Neural cell (in vitro differentiated cells): ENCODE measurements around the gene KCNK10. TPM values are rescaled to one million over a fixed set of nuclear protein-coding genes. Genes with fewer than 3 reads are reported as not detected.

ENCODE experiments used
- H2AFZ ChIP-seq: fragments of 200-600, 300-800 bp; sonication (generic), shearing (Covaris generic); 2 replicates; pipeline ENCODE4 v1.6.0; 2014; ENCODE audit warnings: low read depth, mild to moderate bottlenecking, antibody characterized with exemption, low read length, moderate library complexity
- H3F3A ChIP-seq: fragments of 200-600 bp; shearing (Covaris generic); 2 replicates; pipeline ENCODE4 v1.6.1; 2016; ENCODE audit warnings: mild to moderate bottlenecking, moderate library complexity, mixed read lengths, antibody characterized with exemption, low read length; ENCODE audit not compliant: insufficient read depth, poor library complexity, severe bottlenecking
- H3K27ac ChIP-seq: fragments of 200-600, 300-800 bp; sonication (generic), shearing (Covaris generic); 2 replicates; pipeline ENCODE4 v1.5.1; 2014; ENCODE audit warnings: mild to moderate bottlenecking, low read length, moderate library complexity
- H3K27me3 ChIP-seq: fragments of 300-800, 200-600 bp; sonication (generic), shearing (Covaris generic); 2 replicates; pipeline ENCODE4 v1.6.0; 2014; ENCODE audit warnings: mild to moderate bottlenecking, low read depth, low read length, moderate library complexity; ENCODE audit not compliant: insufficient read depth
- H3K36me3 ChIP-seq: fragments of 300-800, 200-600 bp; sonication (generic), shearing (Covaris generic); 2 replicates; pipeline ENCODE4 v1.5.1; 2014; ENCODE audit warnings: mild to moderate bottlenecking, antibody characterized with exemption, low read length, moderate library complexity; ENCODE audit not compliant: insufficient read depth
- H3K4me2 ChIP-seq: fragments of 300-800, 200-600 bp; sonication (generic), shearing (Covaris generic); 2 replicates; pipeline ENCODE4 v1.6.0; 2014; ENCODE audit warnings: mild to moderate bottlenecking, low read length
- H3K4me3 ChIP-seq: fragments of 300-800, 200-600 bp; sonication (generic), shearing (Covaris generic); 2 replicates; pipeline ENCODE4 v1.5.1; 2014; ENCODE audit warnings: mild to moderate bottlenecking, low read length, moderate library complexity
- H3K79me2 ChIP-seq: fragments of 200-600 bp; shearing (Covaris generic); replicated peaks from 2 replicates; pipeline ENCODE4 v1.6.0; 2014; ENCODE audit warnings: mild to moderate bottlenecking, low read length, moderate library complexity; ENCODE audit not compliant: insufficient read depth
- H3K9ac ChIP-seq: fragments of 300-800, 200-600 bp; sonication (generic), shearing (Covaris generic); 2 replicates; pipeline ENCODE4 v1.6.1; 2016; ENCODE audit warnings: mild to moderate bottlenecking, low read length, mixed read lengths
- H3K9me2 ChIP-seq: fragments of 200-600 bp; shearing (Covaris generic); 2 replicates; pipeline ENCODE4 v1.6.1; 2016; ENCODE audit warnings: mild to moderate bottlenecking, low read length, mixed read lengths; ENCODE audit not compliant: insufficient read depth
- H3K9me3 ChIP-seq: fragments of 200-600, 300-800 bp; sonication (generic), shearing (Covaris generic); 2 replicates; pipeline ENCODE4 v1.6.1; 2016; ENCODE audit warnings: mild to moderate bottlenecking, mixed run types, low read length, moderate library complexity, mixed read lengths
- H4K20me1 ChIP-seq: fragments of 200-600 bp; shearing (Covaris generic); 2 replicates; pipeline ENCODE4 v1.6.1; 2016; ENCODE audit warnings: mild to moderate bottlenecking, mixed run types; ENCODE audit not compliant: insufficient read depth
- CTCF ChIP-seq: fragments of 450-650 bp; IDR thresholded peaks from 2 replicates; pipeline ENCODE4 v1.5.1; 2014; ENCODE audit warnings: antibody characterized with exemption, mild to moderate bottlenecking, moderate library complexity; ENCODE audit not compliant: poor library complexity, severe bottlenecking
- EP300 ChIP-seq: fragments of 450-650 bp; conservative IDR thresholded peaks from 2 replicates; pipeline ENCODE4 v1.6.1; 2014; ENCODE audit warnings: antibody characterized with exemption, mild to moderate bottlenecking, moderate library complexity; ENCODE audit not compliant: poor library complexity, severe bottlenecking
- EZH2 ChIP-seq: fragments of 200-600, 300-800 bp; shearing (Covaris generic), sonication (generic); IDR thresholded peaks from 2 replicates; pipeline ENCODE4 v1.6.1; 2014; ENCODE audit warnings: antibody characterized with exemption, low read length, borderline replicate concordance, mild to moderate bottlenecking; ENCODE audit not compliant: insufficient read depth, poor library complexity, severe bottlenecking
- MXI1 ChIP-seq: fragments of 450-650 bp; conservative IDR thresholded peaks from 2 replicates; pipeline ENCODE4 v1.6.1; 2014; ENCODE audit warnings: antibody characterized with exemption, mild to moderate bottlenecking; ENCODE audit not compliant: poor library complexity, severe bottlenecking
- POLR2AphosphoS5 ChIP-seq: IDR thresholded peaks from 2 replicates; pipeline ENCODE4 v1.6.1; 2012
- RAD21 ChIP-seq: fragments of 450-650 bp; conservative IDR thresholded peaks from 2 replicates; pipeline ENCODE4 v1.6.1; 2014; ENCODE audit warnings: antibody characterized with exemption, mild to moderate bottlenecking, moderate library complexity
- REST ChIP-seq: IDR thresholded peaks from 2 replicates; pipeline ENCODE4 v1.6.1; 2012; ENCODE audit warnings: borderline replicate concordance
- SMC3 ChIP-seq: fragments of 450-650 bp; conservative IDR thresholded peaks from 2 replicates; pipeline ENCODE4 v1.6.1; 2014; ENCODE audit warnings: antibody characterized with exemption, mild to moderate bottlenecking, moderate library complexity; ENCODE audit not compliant: poor library complexity
- TAF1 ChIP-seq: IDR thresholded peaks from 2 replicates; pipeline ENCODE4 v1.6.1; 2012; ENCODE audit warnings: low read depth
- polyA plus RNA-seq: library from polyadenylated mRNA; depleted of rRNA; stranded (reverse); fragments of >200 nt; gene quantifications from 2 replicates; pipeline ENCODE4 v1.2.3, GENCODE V29; 2014

The KCNK10 gene
- polyA plus RNA-seq, 1 donor from 2014 or later = 6.9 TPM

- Histone ChIP-seq H3K4me2 (no peak overlapping the region), H3F3A (no peaks in the 10 kb centered on the region), H3K79me2 (no peaks in the 10 kb centered on the region), H3K27me3 (no peaks in the 10 kb centered on the region), H4K20me1 (no peaks in the 10 kb centered on the region), H3K9me3 (no peaks in the 10 kb centered on the region), H3K4me3 (no peak overlapping the region), H2AFZ (no peak overlapping the region), H3K9me2 (no peaks in the 10 kb centered on the region), H3K27ac (no peak overlapping the region), H3K36me3 (no peaks in the 10 kb centered on the region), H3K9ac (no peak overlapping the region)
- TF ChIP-seq POLR2AphosphoS5 (no peak), RAD21 (no peak), TAF1 (no peak), EP300 (no peak), MXI1 (no peak), SMC3 (no peak), CTCF (no peak), EZH2 (no peak), REST (no peak)
Measured at GRCh38 chr14:88143810-88144209, 179.3 kb downstream of the KCNK10 start.

- no peaks in the 10 kb centered on the region for H4K20me1 ChIP-seq
- no peak overlapping the region for H3K9ac ChIP-seq
- H3K9me2 ChIP-seq = no peaks in the 10 kb centered on the region
- TF ChIP-seq TAF1 (no peak), EZH2 (no peak)
- H3K4me2 ChIP-seq = no peak overlapping the region
- no peak overlapping the region for H3K27ac ChIP-seq
- no peaks in the 10 kb centered on the region for H3K9me3 ChIP-seq
- no peaks in the 10 kb centered on the region for H3F3A ChIP-seq
- H3K27me3 ChIP-seq = no peaks in the 10 kb centered on the region
- no peaks in the 10 kb centered on the region for H3K36me3 ChIP-seq
- no peak overlapping the region for H2AFZ ChIP-seq
- no peaks in the 10 kb centered on the region for H3K79me2 ChIP-seq
- no peak overlapping the region for H3K4me3 ChIP-seq
Measured at GRCh38 chr14:88142997-88143396, 180.1 kb downstream of the KCNK10 start.

DNA sequence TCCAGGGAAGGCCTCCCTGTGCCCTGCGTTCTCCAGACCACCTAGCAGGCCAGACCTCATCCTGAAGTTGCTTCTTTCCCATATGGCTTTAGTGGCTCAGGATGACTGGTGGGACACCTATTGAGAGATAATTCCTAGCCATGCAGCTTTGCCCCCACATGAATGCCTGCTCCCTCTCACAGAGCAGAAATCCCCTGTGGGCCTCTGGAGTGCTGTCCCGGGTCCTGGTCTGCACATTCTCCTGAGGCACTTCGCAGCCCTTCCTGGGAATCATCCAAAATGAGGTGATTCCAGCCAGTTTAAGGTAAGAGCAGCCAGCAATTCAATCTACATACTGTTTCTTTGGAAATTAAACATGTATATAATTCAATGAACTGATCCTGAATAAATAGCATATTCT lies 182.2 kb downstream of the KCNK10 start:
- Histone ChIP-seq H3K27me3 (no peaks in the 10 kb centered on the region), H3K27ac (no peak overlapping the region), H3K36me3 (no peaks in the 10 kb centered on the region), H3K9me2 (no peaks in the 10 kb centered on the region), H4K20me1 (no peaks in the 10 kb centered on the region), H3F3A (no peaks in the 10 kb centered on the region), H3K4me2 (no peak overlapping the region), H3K4me3 (no peak overlapping the region), H2AFZ (no peak overlapping the region), H3K9me3 (no peaks in the 10 kb centered on the region), H3K79me2 (no peaks in the 10 kb centered on the region), H3K9ac (no peak overlapping the region)
- no peak for TF ChIP-seq EP300
- TF ChIP-seq TAF1 = no peak
- TF ChIP-seq REST = no peak
- no peak for TF ChIP-seq EZH2
- TF ChIP-seq CTCF = no peak
- TF ChIP-seq SMC3 = no peak
- no peak for TF ChIP-seq MXI1
- no peak for TF ChIP-seq POLR2AphosphoS5
- no peak for TF ChIP-seq RAD21
